ENCODE results near the gene CTPS2.

The CTPS2 gene

DNA sequence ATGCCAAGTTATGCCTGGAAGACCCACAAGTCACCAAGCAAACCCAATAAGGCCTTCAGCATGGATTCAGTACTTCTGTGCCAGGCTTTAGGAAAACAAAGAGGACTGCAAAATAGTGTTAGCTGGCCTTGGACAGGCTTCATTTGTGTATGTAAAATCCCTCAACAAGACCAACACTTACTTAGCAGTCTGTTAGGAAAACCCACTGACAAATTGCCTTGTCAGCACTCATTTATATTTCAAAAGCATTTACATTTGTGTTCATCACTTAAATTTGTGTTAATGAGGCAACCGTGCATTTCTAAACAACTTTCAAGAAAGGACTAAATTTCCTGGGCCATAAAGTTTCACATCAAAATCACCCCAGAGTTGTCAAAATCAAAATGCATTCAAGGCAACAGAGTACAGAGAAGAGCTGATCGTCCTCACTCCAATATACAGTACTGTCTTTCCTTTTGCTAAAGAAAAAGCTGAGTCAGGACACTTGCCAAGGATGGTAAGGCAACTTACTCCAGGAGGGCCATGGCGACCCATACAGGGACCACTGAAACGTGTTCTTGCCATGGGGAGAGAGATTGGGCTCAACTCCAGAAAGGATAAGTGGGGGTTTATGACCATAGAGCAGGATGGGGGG, 61.0 kb downstream of the CTPS2 start:
- Histone ChIP-seq H3K9ac (no peak overlapping the region), H3K27me3 (ENCODE audit: control insufficient read depth, insufficient read depth, low read length) (no peaks in the 10 kb centered on the region), H3K4me3 (ENCODE audit: low read depth, low read length) (no peak overlapping the region), H3K36me3 (ENCODE audit: control insufficient read depth, insufficient read depth, low read length) (no peaks in the 10 kb centered on the region), H3K79me2 (no peaks in the 10 kb centered on the region), H3K9me3 (ENCODE audit: control insufficient read depth, low read length) (no peaks in the 10 kb centered on the region), H3K27ac (no peak overlapping the region), H2AFZ (no peak overlapping the region), H3K4me1 (no peaks in the 10 kb centered on the region), H3K4me2 (ENCODE audit: low read length) (no peak overlapping the region)
- TF ChIP-seq, protein P1, sequence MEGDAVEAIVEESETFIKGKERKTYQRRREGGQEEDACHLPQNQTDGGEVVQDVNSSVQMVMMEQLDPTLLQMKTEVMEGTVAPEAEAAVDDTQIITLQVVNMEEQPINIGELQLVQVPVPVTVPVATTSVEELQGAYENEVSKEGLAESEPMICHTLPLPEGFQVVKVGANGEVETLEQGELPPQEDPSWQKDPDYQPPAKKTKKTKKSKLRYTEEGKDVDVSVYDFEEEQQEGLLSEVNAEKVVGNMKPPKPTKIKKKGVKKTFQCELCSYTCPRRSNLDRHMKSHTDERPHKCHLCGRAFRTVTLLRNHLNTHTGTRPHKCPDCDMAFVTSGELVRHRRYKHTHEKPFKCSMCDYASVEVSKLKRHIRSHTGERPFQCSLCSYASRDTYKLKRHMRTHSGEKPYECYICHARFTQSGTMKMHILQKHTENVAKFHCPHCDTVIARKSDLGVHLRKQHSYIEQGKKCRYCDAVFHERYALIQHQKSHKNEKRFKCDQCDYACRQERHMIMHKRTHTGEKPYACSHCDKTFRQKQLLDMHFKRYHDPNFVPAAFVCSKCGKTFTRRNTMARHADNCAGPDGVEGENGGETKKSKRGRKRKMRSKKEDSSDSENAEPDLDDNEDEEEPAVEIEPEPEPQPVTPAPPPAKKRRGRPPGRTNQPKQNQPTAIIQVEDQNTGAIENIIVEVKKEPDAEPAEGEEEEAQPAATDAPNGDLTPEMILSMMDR (IDR thresholded peaks at IDR 0.05) = no peak

GRCh38 chrX:16649858-16650257, 62.6 kb downstream of the CTPS2 start, which contains the start of gene S100G:
Gene S100G (plus strand): TSS chrX:16650158. CDS start chrX:16651007, 849 bp downstream.
- TF ChIP-seq, protein P1 (IDR thresholded peaks at IDR 0.05) = no peak
- Histone ChIP-seq H3K4me2 (ENCODE audit: low read length) (no peak within 1 kb of the TSS), H3K4me1 (no peaks in the 10 kb centered on the region)

GRCh38 chrX:16646366-16647138, 65.9 kb downstream of the CTPS2 start:
- Histone ChIP-seq H3K4me3 (ENCODE audit: low read depth, low read length) (no peak overlapping the region), H3K36me3 (ENCODE audit: control insufficient read depth, insufficient read depth, low read length) (no peaks in the 10 kb centered on the region), H3K79me2 (no peaks in the 10 kb centered on the region), H3K27ac (no peak overlapping the region), H3K4me1 (no peaks in the 10 kb centered on the region), H3K9ac (no peak overlapping the region), H3K27me3 (ENCODE audit: control insufficient read depth, insufficient read depth, low read length) (no peaks in the 10 kb centered on the region), H3K9me3 (ENCODE audit: control insufficient read depth, low read length) (no peaks in the 10 kb centered on the region), H3K4me2 (ENCODE audit: low read length) (no peak overlapping the region), H2AFZ (no peak overlapping the region)
- TF ChIP-seq, protein P1 (IDR thresholded peaks at IDR 0.05) = no peak

More at GRCh38 chrX:16649858-16650257, 62.6 kb downstream of the CTPS2 start, which contains the start of gene S100G:
- Histone ChIP-seq H3K27me3 (ENCODE audit: control insufficient read depth, insufficient read depth, low read length) (no peaks in the 10 kb centered on the region), H3K27ac (no peak within 1 kb of the TSS), H2AFZ (no peak within 1 kb of the TSS), H3K9me3 (ENCODE audit: control insufficient read depth, low read length) (no peaks in the 10 kb centered on the region), H3K36me3 (ENCODE audit: control insufficient read depth, insufficient read depth, low read length) (no peaks in the 10 kb centered on the region), H3K4me3 (ENCODE audit: low read depth, low read length) (no peak within 1 kb of the TSS), H3K9ac (no peak within 1 kb of the TSS), H3K79me2 (no peaks in the 10 kb centered on the region)

DNA sequence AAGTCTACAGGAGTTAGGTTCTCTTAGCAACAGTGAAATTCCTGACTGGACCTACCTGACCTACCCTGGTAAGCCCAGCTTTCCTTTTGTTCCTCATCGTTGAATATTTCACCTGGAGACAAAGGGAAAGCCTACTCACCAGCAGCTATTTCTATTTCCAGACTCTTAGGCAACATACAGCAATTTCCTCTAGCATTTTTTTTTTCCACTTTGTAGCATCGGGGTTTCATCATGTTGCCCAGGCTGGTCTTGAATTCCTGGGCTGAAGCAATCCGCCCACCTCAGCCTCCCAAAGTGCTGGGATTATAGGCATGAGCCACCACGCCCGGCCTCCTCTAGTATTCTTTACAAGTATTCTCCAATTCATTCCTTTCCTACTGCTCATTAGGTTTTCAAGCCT, 69.3 kb downstream of the CTPS2 start:
- Histone ChIP-seq H3K27ac (no peak overlapping the region), H2AFZ (no peak overlapping the region), H3K9ac (no peak overlapping the region), H3K4me1 (no peaks in the 10 kb centered on the region), H3K4me2 (ENCODE audit: low read length) (no peak overlapping the region), H3K4me3 (ENCODE audit: low read depth, low read length) (no peak overlapping the region), H3K79me2 (no peaks in the 10 kb centered on the region), H3K9me3 (ENCODE audit: control insufficient read depth, low read length) (no peaks in the 10 kb centered on the region), H3K36me3 (ENCODE audit: control insufficient read depth, insufficient read depth, low read length) (no peaks in the 10 kb centered on the region), H3K27me3 (ENCODE audit: control insufficient read depth, insufficient read depth, low read length) (no peaks in the 10 kb centered on the region)
- TF ChIP-seq, protein P1 (IDR thresholded peaks at IDR 0.05) = no peak
